ENCODE results near the gene CHRNB2. TPM values are rescaled to one million over a fixed set of nuclear protein-coding genes. Genes with fewer than 3 reads are reported as not detected.

CHRNB2 gene
- total RNA-seq, 6 experiments from 2014 or later: 0.05 to 0.09 (median 0.07) TPM; not detected in 1

DNA sequence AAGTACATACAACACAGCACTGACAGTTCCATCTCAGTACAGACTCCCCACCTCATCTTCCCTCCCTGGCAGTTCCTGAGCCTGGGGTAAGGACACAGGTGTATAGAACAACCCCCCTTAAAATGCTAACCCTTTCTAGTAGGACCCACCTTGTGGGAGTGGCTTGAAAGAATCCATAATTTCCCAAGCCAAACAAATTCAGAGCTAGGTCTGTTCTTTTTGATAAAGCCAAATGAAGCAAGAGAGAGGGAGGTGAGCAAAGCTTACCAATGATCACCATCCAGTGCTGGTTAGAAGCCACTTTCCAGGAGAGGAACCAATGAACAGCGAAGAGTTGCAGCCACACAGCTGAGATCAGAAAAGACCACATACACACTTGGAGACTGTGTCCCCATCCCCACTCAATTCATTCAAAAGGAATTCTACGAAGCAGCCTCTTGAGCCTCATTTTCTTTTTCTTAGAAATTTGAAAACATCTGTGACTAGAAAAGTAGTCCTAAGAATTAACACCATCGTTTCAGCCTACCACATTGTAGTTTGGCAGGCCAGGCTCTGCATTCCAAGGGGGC lies 18.3 kb upstream of the CHRNB2 start:
- H3K27ac Mint-ChIP-seq: no peak overlapping the region
- no peak for DNase-seq
- peaks cover 29% of the 10 kb centered on the region for H3K4me1 Mint-ChIP-seq (ENCODE audit: low read depth)
- H3K4me3 Mint-ChIP-seq: no peak overlapping the region
- H3K9me3 Mint-ChIP-seq: no peaks in the 10 kb centered on the region
- TF ChIP-seq, protein P1, sequence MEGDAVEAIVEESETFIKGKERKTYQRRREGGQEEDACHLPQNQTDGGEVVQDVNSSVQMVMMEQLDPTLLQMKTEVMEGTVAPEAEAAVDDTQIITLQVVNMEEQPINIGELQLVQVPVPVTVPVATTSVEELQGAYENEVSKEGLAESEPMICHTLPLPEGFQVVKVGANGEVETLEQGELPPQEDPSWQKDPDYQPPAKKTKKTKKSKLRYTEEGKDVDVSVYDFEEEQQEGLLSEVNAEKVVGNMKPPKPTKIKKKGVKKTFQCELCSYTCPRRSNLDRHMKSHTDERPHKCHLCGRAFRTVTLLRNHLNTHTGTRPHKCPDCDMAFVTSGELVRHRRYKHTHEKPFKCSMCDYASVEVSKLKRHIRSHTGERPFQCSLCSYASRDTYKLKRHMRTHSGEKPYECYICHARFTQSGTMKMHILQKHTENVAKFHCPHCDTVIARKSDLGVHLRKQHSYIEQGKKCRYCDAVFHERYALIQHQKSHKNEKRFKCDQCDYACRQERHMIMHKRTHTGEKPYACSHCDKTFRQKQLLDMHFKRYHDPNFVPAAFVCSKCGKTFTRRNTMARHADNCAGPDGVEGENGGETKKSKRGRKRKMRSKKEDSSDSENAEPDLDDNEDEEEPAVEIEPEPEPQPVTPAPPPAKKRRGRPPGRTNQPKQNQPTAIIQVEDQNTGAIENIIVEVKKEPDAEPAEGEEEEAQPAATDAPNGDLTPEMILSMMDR (IDR thresholded peaks at IDR 0.05): no peak
- H3K36me3 Mint-ChIP-seq (ENCODE audit: low read depth): peaks cover 34% of the 10 kb centered on the region
- peaks cover 7% of the 10 kb centered on the region for H3K27me3 Mint-ChIP-seq (ENCODE audit: insufficient read depth)

- H3K4me1 Mint-ChIP-seq (ENCODE audit: low read depth): peaks cover 29% of the 10 kb centered on the region
- no peaks in the 10 kb centered on the region for H3K9me3 Mint-ChIP-seq
- H3K27ac Mint-ChIP-seq: no peak overlapping the region
- no peak overlapping the region for H3K4me3 Mint-ChIP-seq
- peaks cover 41% of the 10 kb centered on the region for H3K36me3 Mint-ChIP-seq (ENCODE audit: low read depth)
- TF ChIP-seq, protein P1 (IDR thresholded peaks at IDR 0.05): no peak
- peaks cover 1% of the 10 kb centered on the region; the same call in 1 of the 2 replicates for H3K27me3 Mint-ChIP-seq (ENCODE audit: insufficient read depth)
- DNase-seq: no peak
These were observed 17.5 kb upstream of the CHRNB2 start for GRCh38 chr1:154550070-154550469.

- peaks cover 47% of the 10 kb centered on the region for H3K36me3 Mint-ChIP-seq (ENCODE audit: low read depth)
- DNase-seq: no peak
- no peak overlapping the region for H3K4me3 Mint-ChIP-seq
- TF ChIP-seq, protein P1 (IDR thresholded peaks at IDR 0.05): no peak
- peak overlapping the region; percentile 8; the same call in 1 of the 2 replicates for H3K27ac Mint-ChIP-seq
- H3K9me3 Mint-ChIP-seq: no peaks in the 10 kb centered on the region
- H3K27me3 Mint-ChIP-seq (ENCODE audit: insufficient read depth): peaks cover 1% of the 10 kb centered on the region; the same call in 1 of the 2 replicates
- H3K4me1 Mint-ChIP-seq (ENCODE audit: low read depth): peaks cover 31% of the 10 kb centered on the region
These were observed 16.9 kb upstream of the CHRNB2 start for GRCh38 chr1:154550657-154551056.

GRCh38 chr1:154551474-154551873 lies 16.1 kb upstream of the CHRNB2 start:
- peaks cover 1% of the 10 kb centered on the region; the same call in 1 of the 2 replicates for H3K27me3 Mint-ChIP-seq (ENCODE audit: insufficient read depth)
- no peak for DNase-seq
- H3K4me3 Mint-ChIP-seq: no peak overlapping the region
- peaks cover 54% of the 10 kb centered on the region for H3K36me3 Mint-ChIP-seq (ENCODE audit: low read depth)
- no peak overlapping the region for H3K27ac Mint-ChIP-seq
- H3K4me1 Mint-ChIP-seq (ENCODE audit: low read depth): peaks cover 39% of the 10 kb centered on the region
- no peaks in the 10 kb centered on the region for H3K9me3 Mint-ChIP-seq
- TF ChIP-seq, protein P1 (IDR thresholded peaks at IDR 0.05): no peak

- TF ChIP-seq, protein P1 (IDR thresholded peaks at IDR 0.05): no peak
- Mint-ChIP-seq H3K27ac (no peak overlapping the region), H3K36me3 (ENCODE audit: low read depth) (peaks cover 54% of the 10 kb centered on the region), H3K27me3 (ENCODE audit: insufficient read depth) (peaks cover 1% of the 10 kb centered on the region; the same call in 1 of the 2 replicates), H3K4me1 (ENCODE audit: low read depth) (peaks cover 43% of the 10 kb centered on the region), H3K4me3 (no peak overlapping the region), H3K9me3 (no peaks in the 10 kb centered on the region)
- DNase-seq: no peak
These were observed 15.5 kb upstream of the CHRNB2 start for GRCh38 chr1:154552036-154552435.
